ENCODE measurements around the gene TAS2R40. TPM values are rescaled to one million over a fixed set of nuclear protein-coding genes. Genes with fewer than 3 reads are reported as not detected.

Gene TAS2R40
- polyA plus RNA-seq, 1 of the 3 experiments (the other 2 are of a cell fraction) = not detected

GRCh38 chr7:143217806-143218205, 4.0 kb upstream of the TAS2R40 start (continued):
- TF ChIP-seq ZBTB33 (IDR thresholded peaks at IDR 0.05; ENCODE audit: borderline replicate concordance, low read depth) = no peak

- H3F3A ChIP-seq (replicated peaks; ENCODE audit: insufficient read depth) = no peaks in the 10 kb centered on the region
- CTCF ChIA-PET = interaction anchor here (0.7 to 11.5 kb wide), 5 partner anchors 9 to 438 kb away, joined by 3 to 450 read pairs (median 3); no protein-coding TSS in a partner anchor
- POLR2A ChIA-PET = no interaction called here
Measured at GRCh38 chr7:143221286-143221685, 551 bp upstream of the TAS2R40 start.

GRCh38 chr7:143222782-143223181, 945 bp downstream of the TAS2R40 start:
- no peaks in the 10 kb centered on the region for H3K79me2 ChIP-seq (ENCODE audit: insufficient read depth)
- H3K9me3 ChIP-seq = no peaks in the 10 kb centered on the region
- H3K36me3 ChIP-seq (replicated peaks in 1 of 2; ENCODE audit: control insufficient read depth in 1 of 2, insufficient read depth in 2 of 2, low read length in 1 of 2) = no peaks in the 10 kb centered on the region
- no peak overlapping the region for H2AFZ ChIP-seq (ENCODE audit: low read depth)
- TF ChIP-seq JUND (IDR thresholded peaks at IDR 0.05) = no peak
- TF ChIP-seq FOXJ3 (CRISPR knock-in tag; IDR thresholded peaks at IDR 0.05) = no peak
- no peak for TF ChIP-seq RAD21 (IDR thresholded peaks at IDR 0.05; ENCODE audit: low read length)
- TF ChIP-seq USF2 (IDR thresholded peaks at IDR 0.05; ENCODE audit: borderline replicate concordance, low read depth, low read length) = no peak
- TF ChIP-seq MXI1 (IDR thresholded peaks at IDR 0.05; ENCODE audit: low read depth, low read length) = no peak
- no peak for TF ChIP-seq YY1 (IDR thresholded peaks at IDR 0.05; ENCODE audit: low read depth)
- TF ChIP-seq USF1 (IDR thresholded peaks at IDR 0.05; ENCODE audit: borderline replicate concordance, low read depth) = no peak
- TF ChIP-seq NFIC (IDR thresholded peaks at IDR 0.05; ENCODE audit: borderline replicate concordance) = no peak
- no peaks in the 10 kb centered on the region for H3K4me1 ChIP-seq (ENCODE audit: control insufficient read depth in 1 of 2, insufficient read depth in 2 of 2, low read depth in 1 of 2, low read length in 1 of 2)
- no peaks in the 10 kb centered on the region for H4K20me1 ChIP-seq (ENCODE audit: insufficient read depth)
- no peak overlapping the region for H3K9ac ChIP-seq
- no peak overlapping the region for H3K27ac ChIP-seq (ENCODE audit: low read depth in 2 of 2, low read length in 1 of 2)
- no peaks in the 10 kb centered on the region for H3K9me2 ChIP-seq
- H3K4me2 ChIP-seq = no peak overlapping the region
- no peak overlapping the region for H3K4me3 ChIP-seq (ENCODE audit: low read depth in 2 of 2, low read length in 1 of 2)
- peaks cover 40% of the 10 kb centered on the region; the same call in 1 of the 2 replicates for H3K27me3 ChIP-seq (ENCODE audit: insufficient read depth)
- DNase-seq = no peak
- H3F3A ChIP-seq (replicated peaks; ENCODE audit: insufficient read depth) = no peaks in the 10 kb centered on the region
- ChIA-PET POLR2A (no interaction called here), CTCF (interaction anchor here (1.9 to 11.5 kb wide), 4 partner anchors 8 to 215 kb away, joined by 4 to 450 read pairs (median 28); no protein-coding TSS in a partner anchor)
- 32% methylated on average over 7 of the region's 7 CpGs for WGBS (ENCODE audit: low lambda C conversion rate)

More at GRCh38 chr7:143221286-143221685, 551 bp upstream of the TAS2R40 start:
- Histone ChIP-seq H3K9ac (no peak overlapping the region), H3K79me2 (ENCODE audit: insufficient read depth) (no peaks in the 10 kb centered on the region), H3K4me2 (no peak overlapping the region), H3K27ac (ENCODE audit: low read depth in 2 of 2, low read length in 1 of 2) (no peak overlapping the region), H3K9me2 (no peaks in the 10 kb centered on the region), H2AFZ (ENCODE audit: low read depth) (no peak overlapping the region), H3K4me1 (ENCODE audit: control insufficient read depth in 1 of 2, insufficient read depth in 2 of 2, low read depth in 1 of 2, low read length in 1 of 2) (no peaks in the 10 kb centered on the region), H3K9me3 (no peaks in the 10 kb centered on the region), H3K4me3 (ENCODE audit: low read depth in 2 of 2, low read length in 1 of 2) (no peak overlapping the region), H3K36me3 (replicated peaks in 1 of 2; ENCODE audit: control insufficient read depth in 1 of 2, insufficient read depth in 2 of 2, low read length in 1 of 2) (no peaks in the 10 kb centered on the region), H3K27me3 (ENCODE audit: insufficient read depth) (peaks cover 40% of the 10 kb centered on the region; the same call in 1 of the 2 replicates), H4K20me1 (ENCODE audit: insufficient read depth) (no peaks in the 10 kb centered on the region)
- DNase-seq = no peak
- WGBS (ENCODE audit: low lambda C conversion rate) = 1% methylated on average over 2 of the region's 2 CpGs
- TF ChIP-seq TEAD4 (IDR thresholded peaks at IDR 0.05; ENCODE audit: borderline replicate concordance, insufficient read depth) (no peak), MAX (IDR thresholded peaks at IDR 0.05; ENCODE audit: low read depth) (no peak), FOSL2 (IDR thresholded peaks at IDR 0.05; ENCODE audit: borderline replicate concordance, low read depth) (no peak), JUND (IDR thresholded peaks at IDR 0.05) (no peak), GABPA (IDR thresholded peaks at IDR 0.05; ENCODE audit: low read depth) (no peak), USF2 (IDR thresholded peaks at IDR 0.05; ENCODE audit: borderline replicate concordance, low read depth, low read length) (no peak), TCF12 (IDR thresholded peaks at IDR 0.05) (no peak), SIN3A (IDR thresholded peaks at IDR 0.05; ENCODE audit: borderline replicate concordance, low read depth, low read length) (no peak), ELF1 (IDR thresholded peaks at IDR 0.05) (no peak), RXRA (IDR thresholded peaks at IDR 0.05; ENCODE audit: borderline replicate concordance, low read depth) (no peak), RCOR1 (IDR thresholded peaks at IDR 0.05; ENCODE audit: low read length) (no peak), EZH2phosphoT487 (IDR thresholded peaks at IDR 0.05; ENCODE audit: borderline replicate concordance, low read depth) (no peak), EP300 (IDR thresholded peaks at IDR 0.05; ENCODE audit: borderline replicate concordance in 1 of 2, low read depth in 1 of 2, low read length in 1 of 2) (no peak)

Measured in SK-N-SH (cell line).